Small intestine (tissue), 7 donors: ENCODE measurements around the gene PTPRH. TPM values are rescaled to one million over a fixed set of nuclear protein-coding genes. Genes with fewer than 3 reads are reported as not detected.

Experiments
- DNase-seq, 2 donors: peaks; one replicate each; pipeline versions ENCODE4 v3.0.0 to v3.0.0-alpha.2; 2013
- FAIRE-seq: peaks from 2 replicates; lab custom pipeline; 2012; peaks lifted over from hg19 to GRCh38; lab: Jason Lieb, UNC
- H3K27ac ChIP-seq, 3 donors: one replicate each; pipeline ENCODE4 v1.5.1; 2013; ENCODE audit warnings: low read length in 2 of 3, mild to moderate bottlenecking in 2 of 3, control low read depth in 1 of 3, inconsistent platforms in 1 of 3, low read depth in 1 of 3, moderate library complexity in 1 of 3
- H3K27me3 ChIP-seq, 3 donors: one replicate each; pipeline ENCODE4 v1.6.1; 2013; ENCODE audit warnings: low read length in 3 of 3, inconsistent platforms in 1 of 3; ENCODE audit not compliant: control insufficient read depth in 3 of 3, insufficient read depth in 3 of 3
- H3K36me3 ChIP-seq, 3 donors: one replicate each; pipeline ENCODE4 v1.6.1; 2013; ENCODE audit warnings: low read length in 3 of 3, inconsistent platforms in 1 of 3, low read depth in 1 of 3, mild to moderate bottlenecking in 1 of 3, moderate library complexity in 1 of 3; ENCODE audit not compliant: control insufficient read depth in 3 of 3, insufficient read depth in 2 of 3
- H3K4me1 ChIP-seq, 3 donors: one replicate each; pipeline ENCODE4 v1.6.1; 2013; ENCODE audit warnings: low read length in 2 of 3, inconsistent platforms in 1 of 3, low read depth in 1 of 3, mild to moderate bottlenecking in 1 of 3, moderate library complexity in 1 of 3; ENCODE audit not compliant: control insufficient read depth in 3 of 3, insufficient read depth in 2 of 3
- H3K4me3 ChIP-seq, 3 donors: one replicate each; pipeline ENCODE4 v1.5.1; 2013; ENCODE audit warnings: low read length in 3 of 3, control low read depth in 1 of 3, inconsistent platforms in 1 of 3, low read depth in 1 of 3, mild to moderate bottlenecking in 1 of 3, moderate library complexity in 1 of 3
- H3K9me3 ChIP-seq, 2 donors: one replicate each; pipeline ENCODE4 v1.6.1; 2013; ENCODE audit warnings: low read depth in 1 of 2, low read length in 1 of 2; ENCODE audit not compliant: control insufficient read depth in 2 of 2, insufficient read depth in 1 of 2
- WGBS, 3 donors: extraction: QIAGEN DNeasy Blood & Tissue Kit; methylation state at CpG; one replicate each; pipeline ENCODE4 v1.1.7; 2013; 5-methylcytosine and 5-hydroxymethylcytosine counted together
- polyA plus RNA-seq, 4 donors: library from polyadenylated mRNA; stranded (reverse) in 3 of 4; unstranded in 1 of 4; fragments of 200-250 nt in 3 of 4; fragments of 120-200 nt in 1 of 4; gene quantifications; one replicate each; pipeline versions ENCODE4 v1.2.1 to v1.2.3, GENCODE V29; 2013
- donor health status: healthy with polysubstance abuse.
- donor health status: control.
- donor health status: control.
- donor health status: Bipolar disorder and iron deficiency.
- donor health status: healthy.

Gene PTPRH
- polyA plus RNA-seq, 4 donors: 33.4 to 158 (median 89.7) TPM

- Histone ChIP-seq H3K27ac (no peak overlapping the region), H3K4me3 (no peak overlapping the region), H3K4me1 (no peaks in the 10 kb centered on the region), H3K9me3 (no peaks in the 10 kb centered on the region), H3K27me3 (peaks cover 0 to 3% (median 0%) of the 10 kb centered on the region in 3 donors), H3K36me3 (no peaks in the 10 kb centered on the region)
- DNase-seq (no peak), FAIRE-seq (no peak)
- WGBS, 3 donors: 42 to 47% (median 45%) methylated on average over 14 of the region's 14 CpGs
These were observed 76.7 kb downstream of the PTPRH start for GRCh38 chr19:55132453-55133129.

GRCh38 chr19:55131421-55131820, 77.9 kb downstream of the PTPRH start:
- DNase-seq (no peak), FAIRE-seq (no peak)
- Histone ChIP-seq H3K27ac (no peak overlapping the region), H3K4me1 (no peaks in the 10 kb centered on the region), H3K36me3 (no peaks in the 10 kb centered on the region), H3K27me3 (peaks cover 0 to 3% (median 0%) of the 10 kb centered on the region in 3 donors), H3K4me3 (no peak overlapping the region), H3K9me3 (no peaks in the 10 kb centered on the region)
- WGBS, 3 donors: 83 to 87% (median 86%) methylated on average over 16 of the region's 16 CpGs

Other genes with a start within 250 kb of the PTPRH start
- gene NLRP2, start 243.1 kb downstream of the PTPRH start, polyA plus RNA-seq: 10 to 100 TPM in 2 of 4 donors, 1 to 10 TPM in 2; 2.2 to 10.9 (median 7.6) TPM
- gene GP6, start 171.2 kb downstream of the PTPRH start, polyA plus RNA-seq: under 1 TPM in 2 of 4 donors, not detected in 2; 0.15 to 0.22 TPM
- 10 to 100 TPM; 21.3 to 28.4 (median 22.2) TPM for gene RDH13, start 146.4 kb downstream of the PTPRH start, polyA plus RNA-seq
- gene EPS8L1, start 133.6 kb downstream of the PTPRH start, polyA plus RNA-seq: 10 to 100 TPM; 11.7 to 23.8 (median 19.1) TPM
- gene PPP1R12C, start 91.9 kb downstream of the PTPRH start, polyA plus RNA-seq: 100 to 1,000 TPM in 2 of 4 donors, 10 to 100 TPM in 2; 68.3 to 192 (median 132) TPM
- gene TNNT1, start 60.3 kb downstream of the PTPRH start, polyA plus RNA-seq: 10 to 100 TPM in 1 of 4 donors, 1 to 10 TPM in 2, under 1 TPM in 1; 0.18 to 20.1 (median 5.3) TPM
- 10 to 100 TPM in 1 of 4 donors, 1 to 10 TPM in 2, under 1 TPM in 1; 0.59 to 39.7 (median 1.5) TPM for gene TNNI3, start 51.8 kb downstream of the PTPRH start, polyA plus RNA-seq
- under 1 TPM in 2 of 4 donors, not detected in 2; 0.62 to 0.64 TPM for gene DNAAF3, start 42.9 kb downstream of the PTPRH start, polyA plus RNA-seq
- gene SYT5, start 29.2 kb downstream of the PTPRH start, polyA plus RNA-seq: 1 to 10 TPM in 2 of 4 donors, under 1 TPM in 2; 0.22 to 4.7 (median 1.1) TPM
- 100 to 1,000 TPM in 1 of 4 donors, 10 to 100 TPM in 3; 22.8 to 255 (median 72.6) TPM for gene TMEM86B, start 19.3 kb upstream of the PTPRH start, polyA plus RNA-seq
- gene PPP6R1, start 49.5 kb upstream of the PTPRH start, polyA plus RNA-seq: 10 to 100 TPM; 43.4 to 67.5 (median 48.9) TPM
- 10 to 100 TPM; 25.9 to 61.9 (median 31.4) TPM for gene HSPBP1, start 70.6 kb upstream of the PTPRH start, polyA plus RNA-seq
- gene BRSK1, start 74.5 kb upstream of the PTPRH start, polyA plus RNA-seq: 1 to 10 TPM in 3 of 4 donors, under 1 TPM in 1; 0.22 to 3.5 (median 2.7) TPM
- 100 to 1,000 TPM in 1 of 4 donors, 10 to 100 TPM in 3; 33.2 to 125 (median 79.2) TPM for gene TMEM150B, start 115.8 kb upstream of the PTPRH start, polyA plus RNA-seq
- 10 to 100 TPM; 10.3 to 18.4 (median 14.3) TPM for gene KMT5C, start 130.4 kb upstream of the PTPRH start, polyA plus RNA-seq
- under 1 TPM in 2 of 4 donors, not detected in 2; 0.07 to 0.09 TPM for gene COX6B2, start 145.2 kb upstream of the PTPRH start, polyA plus RNA-seq
- under 1 TPM in 1 of 4 donors, not detected in 3; 0.03 TPM for gene GARIN5B, start 153.8 kb upstream of the PTPRH start, polyA plus RNA-seq
- gene IL11, start 161.0 kb upstream of the PTPRH start, polyA plus RNA-seq: under 1 TPM in 2 of 4 donors, not detected in 2; 0.19 to 0.67 TPM
- under 1 TPM in 2 of 4 donors, not detected in 2; 0.30 to 0.31 TPM for gene TMEM190, start 167.3 kb upstream of the PTPRH start, polyA plus RNA-seq
- 1 to 10 TPM in 3 of 4 donors, not detected in 1; 1.6 to 9.4 (median 2.2) TPM for gene TMEM238, start 174.8 kb upstream of the PTPRH start, polyA plus RNA-seq
- 1,000 to 10,000 TPM; 1,338 to 2,360 (median 2,018) TPM for gene RPL28, start 176.4 kb upstream of the PTPRH start, polyA plus RNA-seq
- gene UBE2S, start 198.3 kb upstream of the PTPRH start, polyA plus RNA-seq: 10 to 100 TPM in 2 of 4 donors, 1 to 10 TPM in 2; 7.2 to 30.1 (median 16.4) TPM
- gene SHISA7, start 233.8 kb upstream of the PTPRH start, polyA plus RNA-seq: under 1 TPM in 2 of 4 donors, not detected in 2; 0.12 to 0.21 TPM